Hindlimb muscle (tissue), 1 donor: ENCODE results near the gene UBE3B. TPM values are rescaled to one million over a fixed set of nuclear protein-coding genes. Genes with fewer than 3 reads are reported as not detected.
"Not testable (repeated sequence)": the region's sequence is repeated elsewhere in the genome, so short reads cannot be mapped to it uniquely, and the experiment has no call there.

Experiments used
- DNase-seq: peaks from one replicate; pipeline ENCODE4 v3.0.0-alpha.2; 2013
- polyA plus RNA-seq: library from polyadenylated mRNA; unstranded; fragments of 120-200 nt; gene quantifications from one replicate; pipeline ENCODE4 v1.2.1, GENCODE V29; 2013; ENCODE audit not compliant: insufficient read length

The UBE3B gene
- polyA plus RNA-seq = 25.9 TPM

GRCh38 chr12:109477185-109477962 is at the start of gene UBE3B, which contains the start of gene KCTD10:
UBE3B (plus strand) TSS chr12:109477634; CDS start chr12:109483552, 5,918 bp downstream.
KCTD10 (minus strand) TSS chr12:109477300; CDS start chr12:109477262, 38 bp downstream.
- DNase-seq = peak; percentile 92

GRCh38 chr12:109428037-109428629 is 49.3 kb upstream of the UBE3B start:
- DNase-seq = peak; percentile 73

GRCh38 chr12:109428804-109429203 is 48.6 kb upstream of the UBE3B start:
- not testable (repeated sequence) for DNase-seq

GRCh38 chr12:109430244-109430643 is 47.2 kb upstream of the UBE3B start:
- no peak for DNase-seq

- no peak for DNase-seq
These were observed 45.0 kb upstream of the UBE3B start for GRCh38 chr12:109432431-109432830.

GRCh38 chr12:109432842-109433304 is 44.6 kb upstream of the UBE3B start:
- DNase-seq = peak; percentile 62

GRCh38 chr12:109433618-109434017 is 43.8 kb upstream of the UBE3B start:
- DNase-seq = no peak

GRCh38 chr12:109434582-109434981 is 42.9 kb upstream of the UBE3B start:
- no peak for DNase-seq

GRCh38 chr12:109435428-109436187 is 41.8 kb upstream of the UBE3B start:
- DNase-seq = no peak

GRCh38 chr12:109436188-109436560 is 41.3 kb upstream of the UBE3B start:
- no peak for DNase-seq

GRCh38 chr12:109439181-109439580 is 38.3 kb upstream of the UBE3B start:
- DNase-seq = no peak

- DNase-seq = not testable (repeated sequence)
These were observed 37.5 kb upstream of the UBE3B start for GRCh38 chr12:109439951-109440350.

GRCh38 chr12:109440851-109441490 is 36.5 kb upstream of the UBE3B start:
- no peak for DNase-seq

- no peak for DNase-seq
These were observed 33.6 kb upstream of the UBE3B start for GRCh38 chr12:109443794-109444193.

- DNase-seq = no peak
These were observed 33.2 kb upstream of the UBE3B start for GRCh38 chr12:109444259-109444658.

GRCh38 chr12:109445191-109445609 is 32.2 kb upstream of the UBE3B start:
- no peak for DNase-seq

GRCh38 chr12:109446869-109447268 is 30.6 kb upstream of the UBE3B start:
- no peak for DNase-seq

GRCh38 chr12:109447482-109447881 is 30.0 kb upstream of the UBE3B start:
- DNase-seq = no peak

- DNase-seq = no peak
These were observed 29.2 kb upstream of the UBE3B start for GRCh38 chr12:109448272-109448671.

- no peak for DNase-seq
These were observed 28.6 kb upstream of the UBE3B start for GRCh38 chr12:109448707-109449390.

- DNase-seq = no peak
These were observed 27.4 kb upstream of the UBE3B start for GRCh38 chr12:109449845-109450532.
